Mesenchymal stem cell (in vitro differentiated cells and primary cell): ENCODE measurements around the gene ACVRL1.

ENCODE experiments used
- DNase-seq: peaks from one replicate; pipeline ENCODE4 v3.0.0-alpha.2; 2013
- H2AFZ ChIP-seq: one replicate; pipeline ENCODE4 v1.6.1; 2013; ENCODE audit warnings: low read depth, mild to moderate bottlenecking, control low read depth, inconsistent platforms, low read length, moderate library complexity
- H2AK5ac ChIP-seq: 2 replicates; pipeline ENCODE4 v1.6.1; 2013; ENCODE audit warnings: low read length, moderate library complexity, mild to moderate bottlenecking, inconsistent platforms; ENCODE audit not compliant: severe bottlenecking
- H2BK120ac ChIP-seq: one replicate; pipeline ENCODE4 v1.6.1; 2013; ENCODE audit warnings: low read depth, mild to moderate bottlenecking, inconsistent platforms, low read length, moderate library complexity
- H2BK12ac ChIP-seq, 2 experiments: one replicate each; pipeline ENCODE4 v1.6.1; 2013; ENCODE audit warnings: inconsistent platforms in 2 of 2, low read length in 2 of 2, mild to moderate bottlenecking in 2 of 2, moderate library complexity in 2 of 2, control low read depth in 1 of 2
- H2BK15ac ChIP-seq: one replicate; pipeline ENCODE4 v1.6.1; 2013; ENCODE audit warnings: mild to moderate bottlenecking, low read depth, inconsistent platforms; ENCODE audit not compliant: poor library complexity, severe bottlenecking
- H2BK5ac ChIP-seq: 2 replicates; pipeline ENCODE4 v1.6.1; 2013; ENCODE audit warnings: low read depth, mild to moderate bottlenecking, low read length, control low read depth, inconsistent platforms; ENCODE audit not compliant: poor library complexity, severe bottlenecking
- H3K14ac ChIP-seq, 2 experiments: one replicate each; pipeline ENCODE4 v1.6.1; 2013; ENCODE audit warnings: inconsistent platforms in 2 of 2, low read length in 2 of 2, control low read depth in 1 of 2, mild to moderate bottlenecking in 1 of 2, moderate library complexity in 1 of 2
- H3K18ac ChIP-seq, 2 experiments: one replicate each; pipeline ENCODE4 v1.6.1; 2013; ENCODE audit warnings: inconsistent platforms in 2 of 2, low read length in 2 of 2, control low read depth in 1 of 2, low read depth in 1 of 2, mild to moderate bottlenecking in 1 of 2
- H3K23ac ChIP-seq, 2 experiments: one replicate each; pipeline ENCODE4 v1.6.1; 2013; ENCODE audit warnings: inconsistent platforms in 2 of 2, low read length in 2 of 2, mild to moderate bottlenecking in 2 of 2, moderate library complexity in 2 of 2, control low read depth in 1 of 2
- H3K27ac ChIP-seq: 2 replicates; pipeline ENCODE4 v1.5.1; 2013; ENCODE audit warnings: mild to moderate bottlenecking, moderate library complexity, low read length, control low read depth, inconsistent platforms; ENCODE audit not compliant: poor library complexity, severe bottlenecking
- H3K27me3 ChIP-seq, 2 experiments: 2 replicates each; pipeline versions ENCODE4 v1.6.1 to v1.7.0; 2013; ENCODE audit warnings: low read length in 2 of 2, mild to moderate bottlenecking in 2 of 2, moderate library complexity in 2 of 2, control low read depth in 1 of 2, inconsistent platforms in 1 of 2; ENCODE audit not compliant: control insufficient read depth in 1 of 2, insufficient read depth in 1 of 2
- H3K36me3 ChIP-seq, 2 experiments: 2 replicates each; pipeline versions ENCODE4 v1.6.1 to v1.7.0; 2013; ENCODE audit warnings: low read length in 2 of 2, control low read depth in 1 of 2, inconsistent platforms in 1 of 2, low read depth in 1 of 2, mild to moderate bottlenecking in 1 of 2; ENCODE audit not compliant: insufficient read depth in 2 of 2, control insufficient read depth in 1 of 2
- H3K4ac ChIP-seq, 2 experiments: one replicate each; pipeline ENCODE4 v1.6.1; 2013; ENCODE audit warnings: inconsistent platforms in 2 of 2, low read length in 2 of 2, mild to moderate bottlenecking in 2 of 2, moderate library complexity in 2 of 2, control low read depth in 1 of 2, low read depth in 1 of 2
- H3K4me1 ChIP-seq: 2 replicates; pipeline ENCODE4 v1.6.1; 2013; ENCODE audit warnings: low read depth, low read length, control low read depth; ENCODE audit not compliant: control insufficient read depth, insufficient read depth
- H3K4me2 ChIP-seq: 2 replicates; pipeline ENCODE4 v1.6.1; 2013; ENCODE audit warnings: low read length, mild to moderate bottlenecking, inconsistent platforms; ENCODE audit not compliant: poor library complexity, severe bottlenecking
- H3K4me3 ChIP-seq, 2 experiments: 2 replicates each; pipeline versions ENCODE4 v1.5.1 to v1.7.0; 2013; ENCODE audit warnings: low read length in 2 of 2, mild to moderate bottlenecking in 2 of 2, control low read depth in 1 of 2, low read depth in 1 of 2; ENCODE audit not compliant: insufficient read depth in 1 of 2
- H3K79me1 ChIP-seq: replicated peaks from 2 replicates; pipeline ENCODE4 v1.6.1; 2013; ENCODE audit warnings: mild to moderate bottlenecking, control low read depth, low read length, inconsistent platforms; ENCODE audit not compliant: poor library complexity, severe bottlenecking
- H3K9ac ChIP-seq: 2 replicates; pipeline ENCODE4 v1.7.0; 2013; ENCODE audit warnings: mild to moderate bottlenecking, low read length, moderate library complexity
- H3K9me3 ChIP-seq: 2 replicates; pipeline ENCODE4 v1.7.0; 2013; ENCODE audit warnings: mild to moderate bottlenecking, low read length; ENCODE audit not compliant: control insufficient read depth
- H4K8ac ChIP-seq: one replicate; pipeline ENCODE4 v1.6.1; 2013; ENCODE audit warnings: inconsistent platforms, mild to moderate bottlenecking, low read length, moderate library complexity
- H4K91ac ChIP-seq: one replicate; pipeline ENCODE4 v1.6.1; 2013; ENCODE audit warnings: mild to moderate bottlenecking, low read length, inconsistent platforms
- WGBS: methylation state at CpG from one replicate; pipeline ENCODE4 v1.1.7; 2013; ENCODE audit warnings: mixed read lengths; 5-methylcytosine and 5-hydroxymethylcytosine counted together

The ACVRL1 gene

GRCh38 chr12:51937926-51938325, 30.6 kb downstream of the ACVRL1 start:
- Histone ChIP-seq H2BK12ac (no peak overlapping the region), H3K4me3 (no peak overlapping the region), H3K4ac (no peak overlapping the region), H4K8ac (no peak overlapping the region), H3K9me3 (peaks cover under 1% of the 10 kb centered on the region), H3K18ac (no peak overlapping the region), H2BK15ac (no peak overlapping the region), H3K27ac (no peak overlapping the region), H3K27me3 (peaks cover 3 to 4% of the 10 kb centered on the region in 2 experiments), H3K14ac (no peak overlapping the region), H3K4me2 (no peak overlapping the region), H3K79me1 (no peaks in the 10 kb centered on the region), H2BK120ac (no peak overlapping the region), H2AFZ (no peak overlapping the region), H4K91ac (no peak overlapping the region), H3K23ac (no peak overlapping the region), H3K4me1 (peaks cover 5% of the 10 kb centered on the region), H3K36me3 (no peaks in the 10 kb centered on the region), H3K9ac (no peak overlapping the region), H2BK5ac (no peak overlapping the region), H2AK5ac (no peak overlapping the region)
- 70% methylated on average over 2 of the region's 2 CpGs for WGBS
- no peak for DNase-seq

GRCh38 chr12:51938726-51939125, 31.4 kb downstream of the ACVRL1 start:
- no peak for DNase-seq
- H2AFZ ChIP-seq = no peak overlapping the region
- 93% methylated on average over 5 of the region's 6 CpGs for WGBS

DNA sequence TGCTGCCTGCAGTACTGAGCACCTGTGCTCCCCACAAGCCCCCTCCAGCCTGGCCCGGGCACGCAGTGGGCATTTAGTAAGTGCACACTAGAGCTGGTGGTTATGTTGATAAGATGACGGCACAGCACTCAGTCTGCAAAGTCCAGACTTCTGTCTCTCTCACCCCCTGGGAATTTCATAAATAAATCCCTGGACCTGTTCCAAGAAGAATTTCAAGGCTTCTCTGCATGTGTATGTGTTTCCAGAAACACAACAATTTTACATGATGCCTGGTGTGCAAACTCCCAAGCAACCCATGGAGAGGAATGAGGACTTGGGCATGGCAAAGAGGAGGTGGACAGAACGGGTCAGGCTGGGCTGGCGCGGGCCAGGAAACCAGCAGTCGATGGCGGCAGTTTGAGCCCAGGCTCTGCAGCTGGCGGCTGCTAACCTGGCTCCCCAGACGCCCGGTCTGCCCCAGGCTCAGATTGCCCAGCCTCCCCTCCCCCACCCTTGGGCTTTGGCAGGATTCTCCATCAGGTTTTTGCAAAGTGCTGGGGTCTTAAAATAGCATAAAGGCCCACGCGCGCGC, 33.8 kb downstream of the ACVRL1 start:
- Histone ChIP-seq H2AFZ (no peak overlapping the region), H2BK120ac (no peak overlapping the region), H4K91ac (no peak overlapping the region), H3K27ac (no peak overlapping the region), H2BK15ac (no peak overlapping the region), H3K79me1 (no peaks in the 10 kb centered on the region), H3K27me3 (peaks cover 3 to 4% of the 10 kb centered on the region in 2 experiments), H3K9me3 (peaks cover 26% of the 10 kb centered on the region), H2BK12ac (no peak overlapping the region), H3K23ac (no peak overlapping the region), H4K8ac (no peak overlapping the region), H2BK5ac (no peak overlapping the region), H3K4ac (no peak overlapping the region), H3K4me3 (no peak overlapping the region), H3K4me2 (no peak overlapping the region), H3K18ac (no peak overlapping the region), H3K4me1 (peaks cover 5% of the 10 kb centered on the region), H3K14ac (no peak overlapping the region), H3K9ac (no peak overlapping the region), H2AK5ac (no peak overlapping the region), H3K36me3 (no peaks in the 10 kb centered on the region)
- 75% methylated on average over 7 of the region's 15 CpGs for WGBS
- DNase-seq = peak; percentile 72

More at GRCh38 chr12:51938726-51939125, 31.4 kb downstream of the ACVRL1 start:
- Histone ChIP-seq H2BK5ac (no peak overlapping the region), H3K4me3 (no peak overlapping the region), H2BK120ac (no peak overlapping the region), H3K4me2 (no peak overlapping the region), H3K27ac (no peak overlapping the region), H3K9ac (no peak overlapping the region), H3K36me3 (no peaks in the 10 kb centered on the region), H4K91ac (no peak overlapping the region), H3K4me1 (peaks cover 5% of the 10 kb centered on the region), H3K23ac (no peak overlapping the region), H2BK12ac (no peak overlapping the region), H3K4ac (no peak overlapping the region), H4K8ac (no peak overlapping the region), H3K79me1 (no peaks in the 10 kb centered on the region), H3K14ac (no peak overlapping the region), H2AK5ac (no peak overlapping the region), H3K27me3 (peaks cover 3 to 4% of the 10 kb centered on the region in 2 experiments), H3K18ac (no peak overlapping the region), H2BK15ac (no peak overlapping the region), H3K9me3 (peaks cover 9% of the 10 kb centered on the region)

GRCh38 chr12:51941604-51942003, 34.3 kb downstream of the ACVRL1 start:
- H3K23ac ChIP-seq = no peak overlapping the region
- no peak overlapping the region for H3K14ac ChIP-seq
- no peak overlapping the region for H2BK12ac ChIP-seq
- no peak overlapping the region for H3K4me2 ChIP-seq
- no peak overlapping the region for H3K9ac ChIP-seq
- no peak overlapping the region for H3K18ac ChIP-seq
- WGBS = 63% methylated on average over 4 of the region's 4 CpGs
- H3K9me3 ChIP-seq = peaks cover 26% of the 10 kb centered on the region
- H4K91ac ChIP-seq = no peak overlapping the region
- no peak overlapping the region for H2AK5ac ChIP-seq
- H3K79me1 ChIP-seq = no peaks in the 10 kb centered on the region
- H3K4ac ChIP-seq = no peak overlapping the region
- no peak overlapping the region for H2BK120ac ChIP-seq
- H2BK5ac ChIP-seq = no peak overlapping the region
- no peaks in the 10 kb centered on the region for H3K36me3 ChIP-seq
- no peak overlapping the region for H2BK15ac ChIP-seq
- H3K4me1 ChIP-seq = peaks cover 5% of the 10 kb centered on the region
- no peak for DNase-seq
- no peak overlapping the region for H2AFZ ChIP-seq
- no peak overlapping the region for H3K27ac ChIP-seq
- no peak overlapping the region for H4K8ac ChIP-seq
- H3K27me3 ChIP-seq = peaks cover 3 to 4% of the 10 kb centered on the region in 2 experiments
- no peak overlapping the region for H3K4me3 ChIP-seq
